ENCODE measurements around the gene TRAF2.

The TRAF2 gene

DNA sequence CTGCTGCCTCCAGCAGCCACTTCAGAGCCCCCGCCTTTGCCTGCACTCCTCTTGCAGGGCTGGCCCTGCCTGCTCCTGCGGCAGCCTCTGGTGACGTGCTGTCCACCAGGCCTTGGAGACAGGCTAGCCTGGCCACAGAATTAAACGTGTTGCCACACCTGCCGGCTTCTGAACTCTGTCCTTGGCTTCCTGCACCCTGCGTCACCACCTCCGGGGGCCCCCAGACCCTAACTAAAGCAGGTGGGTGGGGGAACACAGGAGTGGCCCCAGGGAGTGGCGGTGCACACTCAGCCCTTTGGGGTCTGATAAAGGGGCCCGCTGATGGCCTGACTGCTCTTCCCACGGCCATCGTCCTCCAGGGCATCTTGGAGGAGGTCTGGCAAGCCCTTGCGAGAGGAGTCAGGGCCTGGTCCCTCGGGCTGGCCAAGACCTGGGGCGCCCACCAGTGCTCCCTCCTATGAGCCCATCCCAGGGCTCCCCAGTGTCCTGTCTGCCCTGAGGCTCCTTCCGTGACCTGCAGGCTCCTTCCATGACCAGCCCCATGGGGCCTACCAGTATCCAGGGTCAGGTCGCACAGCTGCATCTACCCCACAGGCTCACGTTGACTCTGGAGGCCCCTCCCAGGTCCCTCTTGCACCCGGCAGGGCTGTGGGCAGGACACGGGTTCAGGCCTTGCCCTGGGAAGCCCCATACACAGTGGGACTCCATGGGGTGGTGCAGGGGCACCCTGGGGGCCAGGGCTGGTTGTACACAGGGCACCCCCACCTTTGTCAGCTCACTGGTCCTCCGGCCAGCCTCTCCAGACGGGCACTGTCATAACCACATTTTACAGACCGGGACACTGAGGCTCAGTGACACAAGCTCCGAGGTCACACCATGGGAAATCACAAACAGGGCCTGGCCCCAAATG lies 35.2 kb upstream of the TRAF2 start:
- H3K36me3 ChIP-seq (replicated peaks), result peaks cover 17% of the 10 kb centered on the region
- H3K4me3 ChIP-seq (ENCODE audit: low read depth, low read length), result no peak overlapping the region
- H3K27me3 ChIP-seq (replicated peaks), result peaks cover 2% of the 10 kb centered on the region
- DNase-seq, result no peak
- no peak for TF ChIP-seq CTCF (IDR thresholded peaks at IDR 0.05; ENCODE audit: low read depth, low read length, missing control alignments)
- H3K27ac ChIP-seq, result no peak overlapping the region
- in situ Hi-C loops (cut with HindIII; ENCODE audit: low pct_ligation_motif_present, low sequenced_read_pairs), result no loop called here

DNA sequence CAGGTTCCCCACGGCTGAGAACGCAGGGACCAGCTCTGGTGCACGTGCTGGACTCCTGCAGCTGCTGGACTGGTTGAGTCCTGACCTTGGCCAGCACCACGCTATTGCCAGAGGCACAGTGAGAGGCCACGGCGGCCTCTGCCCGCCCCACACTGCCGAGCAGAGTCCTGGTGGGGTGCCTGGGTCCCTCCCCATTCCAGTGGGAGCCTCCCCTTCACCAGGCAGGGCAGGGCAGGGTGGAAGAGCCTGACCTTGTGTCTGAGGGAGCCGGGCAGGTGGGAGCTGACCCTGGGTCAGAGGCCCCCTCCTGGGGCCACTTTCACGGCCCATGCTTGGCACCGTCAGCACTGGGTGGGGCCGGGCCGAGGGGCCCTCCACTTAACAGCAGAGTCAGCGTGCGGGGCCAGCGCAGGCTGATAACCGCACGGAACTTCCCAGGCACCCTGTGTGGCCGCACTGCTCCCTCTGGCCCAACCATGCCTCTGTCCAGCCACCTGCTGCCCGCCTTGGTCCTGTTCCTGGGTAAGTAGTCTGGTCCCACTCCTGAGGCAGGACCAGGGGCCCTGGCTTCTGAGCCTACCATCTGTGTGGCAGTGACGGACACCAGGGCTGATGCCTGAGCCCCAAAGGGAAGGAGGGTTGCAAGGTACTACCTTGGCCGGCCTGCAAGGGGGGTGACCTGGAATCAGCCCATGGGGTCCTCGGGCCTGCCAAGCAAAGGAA lies 34.2 kb upstream of the TRAF2 start, which contains the start of gene MAMDC4:
Gene MAMDC4 (plus strand): TSS at position 406 of the 723 bp plus-strand sequence. CDS start 71 bp downstream, at position 477.
- DNase-seq, result no peak
- in situ Hi-C loops (cut with HindIII; ENCODE audit: low pct_ligation_motif_present, low sequenced_read_pairs), result no loop called here
- Histone ChIP-seq H3K27ac (no peak within 1 kb of the TSS), H3K36me3 (replicated peaks) (peaks cover 17% of the 10 kb centered on the region), H3K27me3 (replicated peaks) (no peaks in the 10 kb centered on the region), H3K4me3 (ENCODE audit: low read depth, low read length) (no peak within 1 kb of the TSS)
- no peak for TF ChIP-seq CTCF (IDR thresholded peaks at IDR 0.05; ENCODE audit: low read depth, low read length, missing control alignments)

DNA sequence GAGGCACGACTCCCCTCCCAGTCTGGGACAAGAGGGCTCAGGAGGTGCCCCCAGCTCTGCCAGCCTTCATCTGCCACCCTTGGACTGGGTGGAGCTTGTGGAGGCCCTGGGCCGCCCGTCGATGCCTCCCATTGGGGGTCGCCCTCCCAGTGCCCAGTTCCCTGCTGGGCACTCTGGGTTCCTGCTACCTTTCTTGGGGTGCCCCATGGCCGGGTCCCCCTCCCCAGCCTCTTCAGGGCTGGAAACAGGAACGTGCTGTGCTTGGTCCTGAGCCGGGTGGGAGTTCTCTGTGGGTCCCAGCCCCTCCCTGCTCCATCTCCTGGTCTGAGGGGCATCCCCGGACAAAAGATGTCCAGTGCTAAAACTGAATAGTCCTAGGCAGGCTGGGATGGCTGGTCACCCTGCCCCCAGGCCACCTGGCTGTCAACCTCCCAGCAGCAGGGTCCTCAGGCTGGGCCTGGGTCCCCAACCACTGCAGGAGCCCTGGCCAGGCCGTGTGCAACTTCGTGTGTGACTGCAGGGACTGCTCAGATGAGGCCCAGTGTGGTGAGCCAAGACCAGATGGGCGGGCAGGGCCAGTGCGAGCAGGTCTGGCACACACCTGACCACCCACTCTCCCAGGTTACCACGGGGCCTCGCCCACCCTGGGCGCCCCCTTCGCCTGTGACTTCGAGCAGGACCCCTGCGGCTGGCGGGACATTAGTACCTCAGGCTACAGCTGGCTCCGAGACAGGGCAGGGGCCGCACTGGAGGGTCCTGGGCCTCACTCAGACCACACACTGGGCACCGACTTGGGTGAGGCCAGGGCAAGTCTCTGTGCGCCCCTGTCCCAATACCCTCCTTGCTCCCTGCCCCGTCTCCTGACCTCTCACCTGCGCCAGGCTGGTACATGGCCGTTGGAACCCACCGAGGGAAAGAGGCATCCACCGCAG lies 33.4 kb upstream of the TRAF2 start:
- no peaks in the 10 kb centered on the region for H3K27me3 ChIP-seq (replicated peaks)
- no peak overlapping the region for H3K4me3 ChIP-seq (ENCODE audit: low read depth, low read length)
- in situ Hi-C loops (cut with HindIII; ENCODE audit: low pct_ligation_motif_present, low sequenced_read_pairs), result no loop called here
- DNase-seq, result no peak
- no peak for TF ChIP-seq CTCF (IDR thresholded peaks at IDR 0.05; ENCODE audit: low read depth, low read length, missing control alignments)
- peaks cover 17% of the 10 kb centered on the region for H3K36me3 ChIP-seq (replicated peaks)
- no peak overlapping the region for H3K27ac ChIP-seq

GRCh38 chr9:136853596-136854112 lies 32.7 kb upstream of the TRAF2 start:
- Histone ChIP-seq H3K36me3 (replicated peaks) (peaks cover 17% of the 10 kb centered on the region), H3K27me3 (replicated peaks) (no peaks in the 10 kb centered on the region), H3K27ac (no peak overlapping the region), H3K4me3 (ENCODE audit: low read depth, low read length) (no peak overlapping the region)
- no peak for TF ChIP-seq CTCF (IDR thresholded peaks at IDR 0.05; ENCODE audit: low read depth, low read length, missing control alignments)
- DNase-seq, result no peak
- in situ Hi-C loops (cut with HindIII; ENCODE audit: low pct_ligation_motif_present, low sequenced_read_pairs), result no loop called here

DNA sequence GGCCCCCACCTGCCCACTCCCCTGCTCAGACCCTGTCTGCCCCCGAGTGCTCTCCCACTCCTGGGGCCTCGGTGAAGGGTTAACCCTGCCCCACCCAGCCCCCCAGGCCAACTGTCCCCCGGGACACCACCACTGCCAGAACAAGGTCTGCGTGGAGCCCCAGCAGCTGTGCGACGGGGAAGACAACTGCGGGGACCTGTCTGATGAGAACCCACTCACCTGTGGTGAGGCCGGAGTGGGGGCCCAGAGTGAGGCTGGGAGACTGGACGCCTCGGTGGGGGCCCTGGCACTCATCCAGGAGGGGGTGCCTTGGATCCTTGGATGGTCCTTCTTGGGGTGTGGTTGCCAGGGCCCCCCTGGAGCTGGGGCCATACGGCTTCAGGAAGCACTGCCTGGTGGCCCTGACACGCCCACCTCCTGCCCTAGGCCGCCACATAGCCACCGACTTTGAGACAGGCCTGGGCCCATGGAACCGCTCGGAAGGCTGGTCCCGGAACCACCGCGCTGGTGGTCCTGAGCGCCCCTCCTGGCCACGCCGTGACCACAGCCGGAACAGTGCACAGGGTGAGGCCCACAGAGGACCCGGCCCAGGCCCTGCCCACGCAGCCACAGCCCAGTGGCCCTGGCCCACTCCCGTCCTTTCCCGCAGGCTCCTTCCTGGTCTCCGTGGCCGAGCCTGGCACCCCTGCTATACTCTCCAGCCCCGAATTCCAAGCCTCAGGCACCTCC lies 32.0 kb upstream of the TRAF2 start:
- no peak overlapping the region for H3K4me3 ChIP-seq (ENCODE audit: low read depth, low read length)
- no peak for TF ChIP-seq CTCF (IDR thresholded peaks at IDR 0.05; ENCODE audit: low read depth, low read length, missing control alignments)
- no peaks in the 10 kb centered on the region for H3K27me3 ChIP-seq (replicated peaks)
- no peak overlapping the region for H3K27ac ChIP-seq
- DNase-seq, result no peak
- in situ Hi-C loops (cut with HindIII; ENCODE audit: low pct_ligation_motif_present, low sequenced_read_pairs), result no loop called here
- H3K36me3 ChIP-seq (replicated peaks), result peaks cover 17% of the 10 kb centered on the region

Measured in brain microvascular endothelial cell (primary cell).